ENCODE measurements around the gene KITLG.

GRCh38 chr12:88510843-88511242 is 69.4 kb downstream of the KITLG start:
- no peak for TF ChIP-seq SIX5 (IDR thresholded peaks at IDR 0.05; ENCODE audit: low read depth, low read length)
- TF ChIP-seq CTCF (IDR thresholded peaks at IDR 0.05; ENCODE audit: control extremely low read depth in 1 of 3, insufficient read depth in 1 of 3, low read depth in 1 of 3, low read length in 3 of 3) = no peak
- TF ChIP-seq E2F6 (IDR thresholded peaks at IDR 0.05) = no peak
- no peak for TF ChIP-seq YY1 (IDR thresholded peaks at IDR 0.05; ENCODE audit: low read depth, low read length)
- TF ChIP-seq HDAC2 (IDR thresholded peaks at IDR 0.05; ENCODE audit: borderline replicate concordance in 1 of 2, low read depth in 2 of 2, low read length in 2 of 2) = no peak
- no peak for TF ChIP-seq CEBPB (IDR thresholded peaks at IDR 0.05; ENCODE audit: low read depth, low read length)
- no peak for TF ChIP-seq ZNF274 (IDR thresholded peaks at IDR 0.05; ENCODE audit: borderline replicate concordance, extremely low read depth, low read length)
- TF ChIP-seq TEAD4 (IDR thresholded peaks at IDR 0.05; ENCODE audit: low read depth, low read length) = no peak
- TF ChIP-seq POLR2A (IDR thresholded peaks at IDR 0.05; ENCODE audit: control extremely low read depth in 1 of 2, low read depth in 2 of 2, low read length in 2 of 2) = no peak
- no peak for TF ChIP-seq POLR2AphosphoS5 (IDR thresholded peaks at IDR 0.05; ENCODE audit: low read depth, low read length)
- TF ChIP-seq BCL11A (IDR thresholded peaks at IDR 0.05; ENCODE audit: low read depth in 2 of 2, low read length in 2 of 2) = no peak
- no peak for TF ChIP-seq EZH2 (IDR thresholded peaks at IDR 0.05; ENCODE audit: low read depth, low read length, severe bottlenecking)
- TF ChIP-seq CHD1 (IDR thresholded peaks at IDR 0.05; ENCODE audit: low read depth, low read length) = no peak
- TF ChIP-seq ATF3 (IDR thresholded peaks at IDR 0.05; ENCODE audit: insufficient read depth, low read depth, low read length) = no peak
